WTC11 (cell line): Measurements from ENCODE around the gene CMTM2.

Experiments
- ATF3 ChIP-seq: sonication (generic); formaldehyde crosslinking; conservative IDR thresholded peaks from 2 replicates; pipeline ENCODE4 v1.8.1; 2022; ENCODE audit warnings: mild to moderate bottlenecking, missing genetic modification reagents
- CTCF ChIP-seq: fragments of 200-600 bp; IDR thresholded peaks from 2 replicates; pipeline ENCODE4 v1.8.0; 2022; ENCODE audit warnings: antibody characterized with exemption
- ESRRA ChIP-seq: sonication (generic); formaldehyde crosslinking; IDR thresholded peaks from 2 replicates; pipeline ENCODE4 v1.8.1; 2022; ENCODE audit warnings: mild to moderate bottlenecking, missing genetic modification reagents, borderline replicate concordance
- FOXJ3 ChIP-seq: sonication (generic); formaldehyde crosslinking; IDR thresholded peaks from 2 replicates; pipeline ENCODE4 v1.9.0; 2021; ENCODE audit warnings: missing genetic modification reagents, mild to moderate bottlenecking, borderline replicate concordance
- FOXP1 ChIP-seq: sonication (generic); formaldehyde crosslinking; IDR thresholded peaks from 2 replicates; pipeline ENCODE4 v1.8.0; 2022; ENCODE audit warnings: missing genetic modification reagents, mild to moderate bottlenecking, moderate library complexity, borderline replicate concordance
- JAZF1 ChIP-seq: fragments of 250-450 bp; sonication (Bioruptor Pico); IDR thresholded peaks from 2 replicates; pipeline ENCODE4 v1.9.0; 2021; ENCODE audit warnings: moderate library complexity, mild to moderate bottlenecking, inconsistent platforms
- PRDM15 ChIP-seq: sonication (generic); formaldehyde crosslinking; IDR thresholded peaks from 2 replicates; pipeline ENCODE4 v1.8.0; 2022; ENCODE audit warnings: missing genetic modification reagents
- TEAD1 ChIP-seq: sonication (generic); formaldehyde crosslinking; IDR thresholded peaks from 2 replicates; pipeline ENCODE4 v1.8.0; 2022; ENCODE audit warnings: mild to moderate bottlenecking, missing genetic modification reagents
- USF1 ChIP-seq: sonication (generic); formaldehyde crosslinking; IDR thresholded peaks from 2 replicates; pipeline ENCODE4 v1.8.0; 2022; ENCODE audit warnings: mild to moderate bottlenecking, missing genetic modification reagents
- ZNF219 ChIP-seq: sonication (generic); formaldehyde crosslinking; IDR thresholded peaks from 2 replicates; pipeline ENCODE4 v1.8.0; 2023; ENCODE audit warnings: missing genetic modification reagents, mild to moderate bottlenecking, borderline replicate concordance
- TF ChIP-seq, protein P1 (sequence below): sonication (generic); formaldehyde crosslinking; IDR thresholded peaks from 2 replicates; pipeline ENCODE4 v1.8.0; 2022; ENCODE audit warnings: mild to moderate bottlenecking, missing genetic modification reagents
- TF ChIP-seq, protein P2 (sequence below): fragments of 250-450 bp; sonication (Bioruptor Pico); IDR thresholded peaks from 2 replicates; pipeline ENCODE4 v1.9.0; 2021; ENCODE audit warnings: moderate library complexity, mild to moderate bottlenecking, inconsistent platforms, borderline replicate concordance
- TF ChIP-seq, protein P3 (sequence below): sonication (generic); formaldehyde crosslinking; IDR thresholded peaks from 2 replicates; pipeline ENCODE4 v1.8.0; 2023; ENCODE audit warnings: mild to moderate bottlenecking, missing genetic modification reagents

DNA sequence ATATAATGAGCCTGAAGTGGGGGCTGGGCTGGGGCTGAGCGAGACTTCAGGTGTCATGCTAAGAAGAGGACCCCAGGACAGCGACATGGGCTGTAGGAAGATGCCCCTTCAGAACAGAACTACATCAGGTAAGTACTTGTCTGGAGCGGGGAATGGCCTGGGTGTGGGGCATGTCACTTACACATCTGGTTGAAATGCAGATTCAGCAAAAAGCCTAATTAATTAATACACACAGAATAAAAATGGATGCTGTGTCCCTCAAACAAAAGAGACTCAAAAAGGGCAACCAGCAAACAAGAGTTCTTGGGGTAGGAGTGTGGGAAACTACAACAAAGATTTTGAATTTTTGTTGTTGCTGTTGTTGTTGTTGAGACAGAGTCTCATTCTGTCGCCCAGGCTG lies 11.8 kb downstream of the CMTM2 start:
- no peak for TF ChIP-seq CTCF
- no peak for TF ChIP-seq ZNF219 (CRISPR knock-in tag)
- TF ChIP-seq, protein P1, sequence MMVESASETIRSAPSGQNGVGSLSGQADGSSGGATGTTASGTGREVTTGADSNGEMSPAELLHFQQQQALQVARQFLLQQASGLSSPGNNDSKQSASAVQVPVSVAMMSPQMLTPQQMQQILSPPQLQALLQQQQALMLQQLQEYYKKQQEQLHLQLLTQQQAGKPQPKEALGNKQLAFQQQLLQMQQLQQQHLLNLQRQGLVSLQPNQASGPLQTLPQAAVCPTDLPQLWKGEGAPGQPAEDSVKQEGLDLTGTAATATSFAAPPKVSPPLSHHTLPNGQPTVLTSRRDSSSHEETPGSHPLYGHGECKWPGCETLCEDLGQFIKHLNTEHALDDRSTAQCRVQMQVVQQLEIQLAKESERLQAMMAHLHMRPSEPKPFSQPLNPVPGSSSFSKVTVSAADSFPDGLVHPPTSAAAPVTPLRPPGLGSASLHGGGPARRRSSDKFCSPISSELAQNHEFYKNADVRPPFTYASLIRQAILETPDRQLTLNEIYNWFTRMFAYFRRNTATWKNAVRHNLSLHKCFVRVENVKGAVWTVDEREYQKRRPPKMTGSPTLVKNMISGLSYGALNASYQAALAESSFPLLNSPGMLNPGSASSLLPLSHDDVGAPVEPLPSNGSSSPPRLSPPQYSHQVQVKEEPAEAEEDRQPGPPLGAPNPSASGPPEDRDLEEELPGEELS (CRISPR knock-in tag): no peak
- no peak for TF ChIP-seq USF1 (CRISPR knock-in tag)
- TF ChIP-seq, protein P2, sequence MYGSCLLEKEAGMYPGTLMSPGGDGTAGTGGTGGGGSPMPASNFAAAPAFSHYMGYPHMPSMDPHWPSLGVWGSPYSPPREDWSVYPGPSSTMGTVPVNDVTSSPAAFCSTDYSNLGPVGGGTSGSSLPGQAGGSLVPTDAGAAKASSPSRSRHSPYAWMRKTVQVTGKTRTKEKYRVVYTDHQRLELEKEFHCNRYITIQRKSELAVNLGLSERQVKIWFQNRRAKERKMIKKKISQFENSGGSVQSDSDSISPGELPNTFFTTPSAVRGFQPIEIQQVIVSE (CRISPR knock-in tag): no peak
- TF ChIP-seq TEAD1: no peak
- TF ChIP-seq ATF3 (CRISPR knock-in tag): no peak
- no peak for TF ChIP-seq FOXJ3 (CRISPR knock-in tag)
- TF ChIP-seq ESRRA (CRISPR knock-in tag): no peak
- no peak for TF ChIP-seq PRDM15
- TF ChIP-seq, protein P3, sequence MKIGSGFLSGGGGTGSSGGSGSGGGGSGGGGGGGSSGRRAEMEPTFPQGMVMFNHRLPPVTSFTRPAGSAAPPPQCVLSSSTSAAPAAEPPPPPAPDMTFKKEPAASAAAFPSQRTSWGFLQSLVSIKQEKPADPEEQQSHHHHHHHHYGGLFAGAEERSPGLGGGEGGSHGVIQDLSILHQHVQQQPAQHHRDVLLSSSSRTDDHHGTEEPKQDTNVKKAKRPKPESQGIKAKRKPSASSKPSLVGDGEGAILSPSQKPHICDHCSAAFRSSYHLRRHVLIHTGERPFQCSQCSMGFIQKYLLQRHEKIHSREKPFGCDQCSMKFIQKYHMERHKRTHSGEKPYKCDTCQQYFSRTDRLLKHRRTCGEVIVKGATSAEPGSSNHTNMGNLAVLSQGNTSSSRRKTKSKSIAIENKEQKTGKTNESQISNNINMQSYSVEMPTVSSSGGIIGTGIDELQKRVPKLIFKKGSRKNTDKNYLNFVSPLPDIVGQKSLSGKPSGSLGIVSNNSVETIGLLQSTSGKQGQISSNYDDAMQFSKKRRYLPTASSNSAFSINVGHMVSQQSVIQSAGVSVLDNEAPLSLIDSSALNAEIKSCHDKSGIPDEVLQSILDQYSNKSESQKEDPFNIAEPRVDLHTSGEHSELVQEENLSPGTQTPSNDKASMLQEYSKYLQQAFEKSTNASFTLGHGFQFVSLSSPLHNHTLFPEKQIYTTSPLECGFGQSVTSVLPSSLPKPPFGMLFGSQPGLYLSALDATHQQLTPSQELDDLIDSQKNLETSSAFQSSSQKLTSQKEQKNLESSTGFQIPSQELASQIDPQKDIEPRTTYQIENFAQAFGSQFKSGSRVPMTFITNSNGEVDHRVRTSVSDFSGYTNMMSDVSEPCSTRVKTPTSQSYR: no peak
- TF ChIP-seq JAZF1: no peak
- TF ChIP-seq FOXP1: no peak
